Adrenal gland (tissue), 12 donors: ENCODE measurements around the gene HS3ST3A1. TPM values are rescaled to one million over a fixed set of nuclear protein-coding genes. Genes with fewer than 3 reads are reported as not detected.

Experiments used
- DNase-seq, 7 donors: peaks; one replicate each; pipeline ENCODE4 v3.0.0-alpha.2; 2019 to 2020
- H3K27ac ChIP-seq, 5 donors: fragments of 200-600 bp; sonication (generic) in 4 of 5; 1 replicate in 3 of 5; 2 replicates in 2 of 5; pipeline versions ENCODE4 v1.5.1 to v1.8.0; 2016 to 2020; ENCODE audit warnings: mild to moderate bottlenecking in 1 of 5
- H3K27me3 ChIP-seq: fragments of 200-600 bp; 2 replicates; pipeline ENCODE4 v1.8.0; 2021
- H3K36me3 ChIP-seq, 2 donors: fragments of 200-600 bp; replicated peaks in 1 of 2; 1 replicate in 1 of 2; 2 replicates in 1 of 2; pipeline versions ENCODE4 v1.5.1 to v1.8.0; 2018 to 2022
- H3K4me1 ChIP-seq, 2 donors: fragments of 200-600 bp; replicated peaks in 1 of 2; 1 replicate in 1 of 2; 2 replicates in 1 of 2; pipeline versions ENCODE4 v1.5.1 to v1.8.0; 2018 to 2021
- H3K4me3 ChIP-seq, 4 donors: fragments of 200-600 bp; sonication (generic) in 3 of 4; one replicate each; pipeline ENCODE4 v1.5.1; 2016 to 2018
- H3K9me3 ChIP-seq, 3 donors: fragments of 200-600 bp; sonication (generic) in 1 of 3; replicated peaks in 1 of 3; 1 replicate in 2 of 3; 2 replicates in 1 of 3; pipeline versions ENCODE4 v1.5.1 to v1.8.0; 2016 to 2021
- POLR2A ChIP-seq, 2 donors: fragments of 450-650 bp; IDR thresholded peaks; one replicate each; pipeline ENCODE4 v1.6.1; 2017; ENCODE audit warnings: antibody characterized with exemption in 2 of 2, mild to moderate bottlenecking in 2 of 2, moderate library complexity in 1 of 2
- WGBS, 4 donors: extraction: QIAGEN DNeasy Blood & Tissue Kit in 2 of 4; methylation state at CpG; one replicate each; pipeline versions ENCODE4 v1.1.5 to v1.1.7; 2013 to 2017; 5-methylcytosine and 5-hydroxymethylcytosine counted together
- intact Hi-C, 2 donors: fragments of 100-400 bp; cut with DNase I; formaldehyde crosslinking; loops; one replicate each; pipeline versions ENCODE4 v1.14.1 to v1.15.0; 2022 to 2023
- polyA plus RNA-seq, 3 donors: library from polyadenylated mRNA; stranded (reverse); fragments of 200-250 nt in 2 of 3; fragments of 350-450 nt in 1 of 3; fragmentation: Illumina TruSeq in 1 of 3; extraction: RNeasy Lipid Tissue Mini Kit (QIAGEN cat#74804) in 1 of 3; gene quantifications; one replicate each; pipeline ENCODE4 v1.2.3, GENCODE V29; 2013 to 2014
- total RNA-seq, 9 donors: library from RNA; depleted of rRNA in 4 of 9; stranded (reverse); fragments of >200 nt in 4 of 9; fragments of 120-200 nt in 1 of 9; fragmentation: NEBNext Ultra II Directional in 1 of 9; extraction: Animal tissue kit (Norgen Biotek cat#: 25700) in 1 of 9; gene quantifications; one replicate each; pipeline versions ENCODE4 v1.1.0 to v1.2.4, GENCODE V29; 2013 to 2023
- TF ChIP-seq, protein P1 (sequence below), 6 experiments: fragments of 450-650 bp in 4 of 6; fragments of 200-600 bp in 2 of 6; sonication (generic) in 1 of 6; IDR thresholded peaks; 1 replicate in 5 of 6; 2 replicates in 1 of 6; pipeline versions ENCODE4 v1.5.1 to v1.8.0; 2016 to 2021; ENCODE audit warnings: antibody characterized with exemption in 6 of 6, mild to moderate bottlenecking in 2 of 6, moderate library complexity in 1 of 6
- donor health status: healthy with polysubstance abuse.
- donor health status: Bipolar disorder and iron deficiency.
- donor health status: DM: yes; HTN: yes; CAD: no.
- donor health status: DM: no; HTN: no; CAD: no.
- donor health status: DM: no; HTN: no; CAD: no.
- donor health status: DM: yes; HTN: yes; CAD: no.

Gene HS3ST3A1
- total and polyA plus RNA-seq, 12 donors = 0.09 to 22.7 (median 4.0) TPM

DNA sequence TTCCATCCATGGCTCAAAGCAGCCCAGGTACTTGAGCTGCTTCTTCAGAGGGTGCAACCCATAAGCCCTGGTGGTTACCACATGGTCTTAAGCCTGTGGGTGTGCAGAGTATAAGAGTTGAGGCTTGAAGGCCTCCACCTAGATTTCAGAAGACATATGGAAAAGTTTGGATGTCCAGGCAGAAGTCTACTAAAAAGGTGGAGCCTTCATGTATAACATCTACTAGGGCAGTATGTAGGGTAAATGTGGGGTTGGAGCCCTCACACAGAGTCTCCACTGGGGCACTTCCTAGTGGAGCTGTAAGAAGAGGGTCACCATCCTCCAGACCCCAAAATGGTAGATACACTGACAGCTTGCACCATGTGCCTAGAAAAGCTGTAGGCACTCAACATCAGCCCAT, 120.9 kb downstream of the HS3ST3A1 start:
- Histone ChIP-seq H3K27me3 (no peaks in the 10 kb centered on the region), H3K36me3 (no peaks in the 10 kb centered on the region), H3K4me3 (no peak overlapping the region), H3K4me1 (no peaks in the 10 kb centered on the region), H3K9me3 (peaks cover 0 to 8% (median 0%) of the 10 kb centered on the region in 3 donors), H3K27ac (no peak overlapping the region)
- no peak for DNase-seq
- intact Hi-C loops = no loop called here
- TF ChIP-seq POLR2A (IDR thresholded peaks at IDR 0.05) = no peak
- TF ChIP-seq, protein P1, sequence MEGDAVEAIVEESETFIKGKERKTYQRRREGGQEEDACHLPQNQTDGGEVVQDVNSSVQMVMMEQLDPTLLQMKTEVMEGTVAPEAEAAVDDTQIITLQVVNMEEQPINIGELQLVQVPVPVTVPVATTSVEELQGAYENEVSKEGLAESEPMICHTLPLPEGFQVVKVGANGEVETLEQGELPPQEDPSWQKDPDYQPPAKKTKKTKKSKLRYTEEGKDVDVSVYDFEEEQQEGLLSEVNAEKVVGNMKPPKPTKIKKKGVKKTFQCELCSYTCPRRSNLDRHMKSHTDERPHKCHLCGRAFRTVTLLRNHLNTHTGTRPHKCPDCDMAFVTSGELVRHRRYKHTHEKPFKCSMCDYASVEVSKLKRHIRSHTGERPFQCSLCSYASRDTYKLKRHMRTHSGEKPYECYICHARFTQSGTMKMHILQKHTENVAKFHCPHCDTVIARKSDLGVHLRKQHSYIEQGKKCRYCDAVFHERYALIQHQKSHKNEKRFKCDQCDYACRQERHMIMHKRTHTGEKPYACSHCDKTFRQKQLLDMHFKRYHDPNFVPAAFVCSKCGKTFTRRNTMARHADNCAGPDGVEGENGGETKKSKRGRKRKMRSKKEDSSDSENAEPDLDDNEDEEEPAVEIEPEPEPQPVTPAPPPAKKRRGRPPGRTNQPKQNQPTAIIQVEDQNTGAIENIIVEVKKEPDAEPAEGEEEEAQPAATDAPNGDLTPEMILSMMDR (IDR thresholded peaks at IDR 0.05) = no peak

DNA sequence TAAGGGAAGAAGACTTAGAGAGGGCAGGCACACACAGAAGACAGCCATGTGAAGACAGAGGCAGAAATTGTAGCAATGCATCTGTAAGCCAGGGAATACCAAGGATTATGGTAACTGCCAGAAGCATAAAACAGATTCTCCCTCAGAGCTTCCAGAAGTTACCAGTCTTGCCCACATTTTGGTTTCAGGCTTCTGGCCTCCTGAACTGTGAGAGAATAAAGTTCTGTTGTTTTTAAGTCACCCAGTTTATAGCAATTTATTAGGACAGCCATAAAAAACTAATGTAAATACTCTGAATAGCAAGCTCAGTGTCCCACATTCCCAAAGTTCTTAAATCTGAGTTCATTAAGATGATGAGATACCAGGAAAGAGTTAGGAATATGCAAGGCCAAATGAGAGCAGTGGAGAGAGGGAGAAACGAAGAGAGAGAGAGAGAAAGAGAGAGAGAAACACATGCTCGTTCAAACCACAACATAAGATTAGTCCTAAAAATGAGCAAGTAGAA, 123.4 kb downstream of the HS3ST3A1 start:
- Histone ChIP-seq H3K27ac (no peak overlapping the region), H3K27me3 (no peaks in the 10 kb centered on the region), H3K36me3 (no peaks in the 10 kb centered on the region), H3K9me3 (peaks cover 0 to 8% (median 0%) of the 10 kb centered on the region in 3 donors), H3K4me1 (no peaks in the 10 kb centered on the region), H3K4me3 (no peak overlapping the region)
- TF ChIP-seq POLR2A (IDR thresholded peaks at IDR 0.05) = no peak
- 55 to 65% (median 59%) methylated on average over 2 of the region's 2 CpGs for WGBS, 4 donors
- intact Hi-C loops = no loop called here
- DNase-seq = no peak

DNA sequence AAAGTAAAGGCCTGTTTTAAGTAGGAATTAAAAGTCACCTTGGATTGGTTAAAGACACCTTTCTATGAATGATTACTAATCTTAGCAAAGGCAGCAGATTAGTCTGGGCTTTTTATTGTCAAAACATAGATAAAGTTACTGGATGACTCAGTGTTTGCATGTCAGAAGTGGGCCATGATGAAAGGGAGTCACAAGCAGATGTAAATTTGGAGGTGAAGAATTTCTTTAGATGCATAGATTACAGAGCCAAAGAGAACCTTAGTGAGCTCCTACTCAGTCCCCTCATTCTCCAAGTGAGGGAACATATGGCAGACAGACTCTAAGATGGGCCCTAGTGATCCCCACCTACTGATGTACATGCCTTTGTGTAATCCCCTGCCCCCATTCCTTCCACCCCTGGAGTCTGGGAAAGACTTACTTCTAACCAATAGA, 124.5 kb downstream of the HS3ST3A1 start:
- Histone ChIP-seq H3K27me3 (no peaks in the 10 kb centered on the region), H3K9me3 (peaks cover 0 to 8% (median 0%) of the 10 kb centered on the region in 3 donors), H3K4me1 (no peaks in the 10 kb centered on the region), H3K27ac (no peak overlapping the region), H3K36me3 (no peaks in the 10 kb centered on the region), H3K4me3 (no peak overlapping the region)
- intact Hi-C loops = no loop called here
- TF ChIP-seq, protein P1 (IDR thresholded peaks at IDR 0.05) = no peak
- TF ChIP-seq POLR2A (IDR thresholded peaks at IDR 0.05) = no peak
- DNase-seq = no peak

DNA sequence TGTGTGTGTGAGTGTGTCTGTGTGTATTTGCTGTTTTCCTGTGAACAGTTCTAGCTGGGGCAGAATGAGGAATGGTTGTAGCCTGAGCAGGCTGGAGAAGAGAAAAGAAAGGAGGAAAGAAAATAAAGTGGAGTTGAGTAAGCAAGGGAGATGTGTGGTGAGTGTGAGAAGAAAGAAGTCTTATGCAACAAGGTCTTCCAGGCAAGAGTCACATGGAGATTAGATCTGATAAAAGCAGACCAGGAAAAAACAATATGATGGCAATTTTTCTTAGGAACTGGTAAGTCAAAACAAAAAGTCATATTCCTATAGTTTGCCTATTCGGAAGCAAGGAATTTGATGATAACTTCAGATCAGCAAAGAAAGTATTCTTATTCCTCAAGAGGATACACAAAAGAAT, 125.0 kb downstream of the HS3ST3A1 start:
- intact Hi-C loops = no loop called here
- DNase-seq = no peak

More for the DNA sequence above, 125.0 kb downstream of the HS3ST3A1 start:
- WGBS, 4 donors = 59 to 72% (median 69%) methylated on average over 1 of the region's 1 CpG
- no peak overlapping the region for H3K4me3 ChIP-seq
- TF ChIP-seq, protein P1 (IDR thresholded peaks at IDR 0.05) = no peak
- TF ChIP-seq POLR2A (IDR thresholded peaks at IDR 0.05) = no peak
- peaks cover 0 to 8% (median 0%) of the 10 kb centered on the region in 3 donors for H3K9me3 ChIP-seq
- no peaks in the 10 kb centered on the region for H3K36me3 ChIP-seq
- no peaks in the 10 kb centered on the region for H3K4me1 ChIP-seq
- H3K27ac ChIP-seq = no peak overlapping the region
- no peaks in the 10 kb centered on the region for H3K27me3 ChIP-seq
